ENCODE measurements around the gene EXOC3. TPM values are rescaled to one million over a fixed set of nuclear protein-coding genes. Genes with fewer than 3 reads are reported as not detected.

The EXOC3 gene
- total RNA-seq, 1 donor from 2014 or later: 67.3 TPM

GRCh38 chr5:455806-456205 is 12.8 kb downstream of the EXOC3 start:
- Mint-ChIP-seq H3K9me3 (ENCODE audit: low read depth) (peaks cover 15% of the 10 kb centered on the region), H3K27me3 (no peaks in the 10 kb centered on the region), H3K4me1 (ENCODE audit: low read depth) (no peaks in the 10 kb centered on the region), H3K27ac (no peak overlapping the region), H3K4me3 (ENCODE audit: low read depth) (no peak overlapping the region), H3K36me3 (ENCODE audit: insufficient read depth) (peaks cover 52% of the 10 kb centered on the region)
- no peak for DNase-seq (ENCODE audit: low spot score, unreplicated experiment)
- TF ChIP-seq, protein P1, sequence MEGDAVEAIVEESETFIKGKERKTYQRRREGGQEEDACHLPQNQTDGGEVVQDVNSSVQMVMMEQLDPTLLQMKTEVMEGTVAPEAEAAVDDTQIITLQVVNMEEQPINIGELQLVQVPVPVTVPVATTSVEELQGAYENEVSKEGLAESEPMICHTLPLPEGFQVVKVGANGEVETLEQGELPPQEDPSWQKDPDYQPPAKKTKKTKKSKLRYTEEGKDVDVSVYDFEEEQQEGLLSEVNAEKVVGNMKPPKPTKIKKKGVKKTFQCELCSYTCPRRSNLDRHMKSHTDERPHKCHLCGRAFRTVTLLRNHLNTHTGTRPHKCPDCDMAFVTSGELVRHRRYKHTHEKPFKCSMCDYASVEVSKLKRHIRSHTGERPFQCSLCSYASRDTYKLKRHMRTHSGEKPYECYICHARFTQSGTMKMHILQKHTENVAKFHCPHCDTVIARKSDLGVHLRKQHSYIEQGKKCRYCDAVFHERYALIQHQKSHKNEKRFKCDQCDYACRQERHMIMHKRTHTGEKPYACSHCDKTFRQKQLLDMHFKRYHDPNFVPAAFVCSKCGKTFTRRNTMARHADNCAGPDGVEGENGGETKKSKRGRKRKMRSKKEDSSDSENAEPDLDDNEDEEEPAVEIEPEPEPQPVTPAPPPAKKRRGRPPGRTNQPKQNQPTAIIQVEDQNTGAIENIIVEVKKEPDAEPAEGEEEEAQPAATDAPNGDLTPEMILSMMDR (IDR thresholded peaks at IDR 0.05; ENCODE audit: unreplicated experiment): no peak

DNA sequence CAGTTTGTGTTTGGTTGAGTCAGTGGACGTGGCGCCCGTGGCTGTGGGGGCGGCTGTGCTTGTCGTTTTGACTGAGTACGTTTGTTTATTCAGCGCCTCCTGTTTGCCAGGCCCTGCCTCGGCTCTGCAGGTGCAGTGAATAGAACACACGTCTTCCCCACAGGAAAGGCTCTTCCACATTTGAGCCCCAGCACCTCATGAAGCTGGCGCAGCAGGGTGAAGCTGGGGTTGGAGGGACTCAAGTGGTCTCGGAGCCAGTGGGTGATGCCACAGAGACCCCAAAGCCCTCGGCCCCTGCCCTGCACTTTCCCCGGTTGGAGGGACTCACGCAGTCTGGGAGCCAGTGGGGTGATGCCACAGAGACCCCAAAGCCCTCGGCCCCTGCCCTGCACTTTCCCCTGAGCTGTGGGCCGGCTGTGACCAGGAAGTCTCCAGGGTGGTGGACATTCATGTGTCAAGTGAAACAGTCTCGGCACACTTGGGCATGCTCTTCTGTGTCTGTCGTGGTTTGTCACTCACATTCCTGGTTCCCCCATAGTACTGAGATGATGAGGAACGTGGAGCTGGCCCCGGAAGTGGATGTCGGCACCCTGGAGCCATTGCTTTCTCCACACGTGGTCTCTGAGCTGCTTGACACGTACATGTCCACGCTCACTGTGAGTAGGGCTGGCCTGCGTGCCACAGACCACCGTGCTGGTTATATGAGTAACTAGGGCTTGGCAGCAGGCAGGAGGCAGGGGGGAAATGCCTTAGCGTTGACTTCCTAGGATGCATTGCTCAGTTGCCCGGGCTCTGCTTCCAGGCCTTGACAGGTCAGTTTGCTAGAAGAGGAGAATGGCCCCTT is 13.6 kb downstream of the EXOC3 start:
- Mint-ChIP-seq H3K4me3 (ENCODE audit: low read depth) (no peak overlapping the region), H3K4me1 (ENCODE audit: low read depth) (no peaks in the 10 kb centered on the region), H3K27me3 (no peaks in the 10 kb centered on the region), H3K27ac (no peak overlapping the region), H3K9me3 (ENCODE audit: low read depth) (peaks cover 8% of the 10 kb centered on the region), H3K36me3 (ENCODE audit: insufficient read depth) (peaks cover 45% of the 10 kb centered on the region)
- DNase-seq (ENCODE audit: low spot score, unreplicated experiment): no peak
- TF ChIP-seq, protein P1 (IDR thresholded peaks at IDR 0.05; ENCODE audit: unreplicated experiment): no peak

DNA sequence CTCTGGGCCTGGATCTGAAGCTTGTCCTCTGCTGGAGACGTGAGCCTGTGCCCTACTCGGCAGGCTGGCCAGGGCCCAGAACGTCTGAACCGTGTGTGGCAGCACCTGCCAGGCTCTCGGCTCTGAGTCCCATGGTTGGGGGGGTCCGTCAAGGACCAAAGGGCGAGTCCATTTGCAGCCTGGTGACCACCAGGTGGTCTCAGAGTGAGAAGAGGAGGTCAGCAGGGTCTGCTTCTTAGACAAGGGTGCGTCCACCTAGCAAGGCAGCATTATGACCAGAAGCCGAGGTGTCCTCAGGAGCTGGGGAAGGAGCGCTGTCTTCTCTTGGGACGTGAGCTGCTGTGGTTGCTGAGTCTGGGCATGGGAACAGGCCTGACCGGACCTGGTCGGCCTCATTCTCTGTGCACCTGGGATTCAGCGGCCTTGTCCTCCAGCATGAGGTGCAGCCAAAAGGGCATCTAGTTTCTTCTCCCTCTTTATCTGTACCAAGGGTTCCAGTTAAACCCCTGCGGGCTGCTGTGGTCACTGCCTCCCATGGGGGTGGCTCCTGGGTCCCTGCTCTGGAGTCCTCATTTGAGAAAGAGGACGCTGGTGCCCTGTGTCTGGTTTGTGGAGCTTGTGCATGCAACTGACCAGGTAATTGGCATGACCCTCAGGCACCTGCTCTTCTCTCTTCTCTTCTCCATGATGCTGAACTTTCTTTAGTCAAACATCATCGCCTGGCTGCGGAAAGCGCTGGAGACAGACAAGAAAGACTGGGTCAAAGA is 14.4 kb downstream of the EXOC3 start:
- Mint-ChIP-seq H3K4me1 (ENCODE audit: low read depth) (no peaks in the 10 kb centered on the region), H3K36me3 (ENCODE audit: insufficient read depth) (peaks cover 41% of the 10 kb centered on the region), H3K27ac (no peak overlapping the region), H3K4me3 (ENCODE audit: low read depth) (no peak overlapping the region), H3K27me3 (no peaks in the 10 kb centered on the region), H3K9me3 (ENCODE audit: low read depth) (peaks cover under 1% of the 10 kb centered on the region)
- TF ChIP-seq, protein P1 (IDR thresholded peaks at IDR 0.05; ENCODE audit: unreplicated experiment): no peak
- DNase-seq (ENCODE audit: low spot score, unreplicated experiment): no peak

GRCh38 chr5:458547-459353 is 15.8 kb downstream of the EXOC3 start:
- H3K27ac Mint-ChIP-seq: no peak overlapping the region
- no peak overlapping the region for H3K4me3 Mint-ChIP-seq (ENCODE audit: low read depth)
- DNase-seq (ENCODE audit: low spot score, unreplicated experiment): no peak
- no peaks in the 10 kb centered on the region for H3K9me3 Mint-ChIP-seq (ENCODE audit: low read depth)
- H3K4me1 Mint-ChIP-seq (ENCODE audit: low read depth): no peaks in the 10 kb centered on the region
- peaks cover 31% of the 10 kb centered on the region for H3K36me3 Mint-ChIP-seq (ENCODE audit: insufficient read depth)
- TF ChIP-seq, protein P1 (IDR thresholded peaks at IDR 0.05; ENCODE audit: unreplicated experiment): no peak
- no peaks in the 10 kb centered on the region for H3K27me3 Mint-ChIP-seq

Data from progenitor cell of endocrine pancreas (in vitro differentiated cells).